Measurements from ENCODE around the gene LSM14A.
"Not testable (repeated sequence)": the region's sequence is repeated elsewhere in the genome, so short reads cannot be mapped to it uniquely, and the experiment has no call there.

The LSM14A gene

DNA sequence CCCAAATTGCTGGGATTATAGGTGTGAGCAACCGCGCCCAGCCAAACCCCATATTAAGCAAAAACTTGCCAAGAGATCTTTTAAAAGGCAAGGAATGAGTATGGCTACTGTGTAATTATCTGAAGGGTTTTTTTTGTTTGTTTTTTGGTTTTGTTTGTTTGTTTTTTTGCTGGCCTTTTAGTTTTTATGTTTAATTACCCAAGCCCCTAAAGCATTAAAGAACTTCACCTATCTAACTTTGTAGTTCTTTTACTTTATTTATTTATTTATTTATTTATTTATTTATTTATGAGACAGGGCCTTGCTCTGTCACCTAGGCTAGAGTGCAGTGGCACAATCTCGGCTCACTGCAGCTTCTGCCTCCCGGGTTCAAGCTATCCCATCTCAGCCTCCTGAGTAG lies 41.7 kb downstream of the LSM14A start:
- TF ChIP-seq, protein P1, sequence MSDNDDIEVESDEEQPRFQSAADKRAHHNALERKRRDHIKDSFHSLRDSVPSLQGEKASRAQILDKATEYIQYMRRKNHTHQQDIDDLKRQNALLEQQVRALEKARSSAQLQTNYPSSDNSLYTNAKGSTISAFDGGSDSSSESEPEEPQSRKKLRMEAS (IDR thresholded peaks at IDR 0.05; ENCODE audit: low read depth, low read length): no peak
- no peak for TF ChIP-seq POLR2A (IDR thresholded peaks at IDR 0.05; ENCODE audit: extremely low read depth, insufficient read length)
- TF ChIP-seq, protein P2, sequence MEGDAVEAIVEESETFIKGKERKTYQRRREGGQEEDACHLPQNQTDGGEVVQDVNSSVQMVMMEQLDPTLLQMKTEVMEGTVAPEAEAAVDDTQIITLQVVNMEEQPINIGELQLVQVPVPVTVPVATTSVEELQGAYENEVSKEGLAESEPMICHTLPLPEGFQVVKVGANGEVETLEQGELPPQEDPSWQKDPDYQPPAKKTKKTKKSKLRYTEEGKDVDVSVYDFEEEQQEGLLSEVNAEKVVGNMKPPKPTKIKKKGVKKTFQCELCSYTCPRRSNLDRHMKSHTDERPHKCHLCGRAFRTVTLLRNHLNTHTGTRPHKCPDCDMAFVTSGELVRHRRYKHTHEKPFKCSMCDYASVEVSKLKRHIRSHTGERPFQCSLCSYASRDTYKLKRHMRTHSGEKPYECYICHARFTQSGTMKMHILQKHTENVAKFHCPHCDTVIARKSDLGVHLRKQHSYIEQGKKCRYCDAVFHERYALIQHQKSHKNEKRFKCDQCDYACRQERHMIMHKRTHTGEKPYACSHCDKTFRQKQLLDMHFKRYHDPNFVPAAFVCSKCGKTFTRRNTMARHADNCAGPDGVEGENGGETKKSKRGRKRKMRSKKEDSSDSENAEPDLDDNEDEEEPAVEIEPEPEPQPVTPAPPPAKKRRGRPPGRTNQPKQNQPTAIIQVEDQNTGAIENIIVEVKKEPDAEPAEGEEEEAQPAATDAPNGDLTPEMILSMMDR (IDR thresholded peaks at IDR 0.05; ENCODE audit: low read depth, low read length): no peak
- TF ChIP-seq MYC (IDR thresholded peaks at IDR 0.05; ENCODE audit: low read depth, low read length): no peak

DNA sequence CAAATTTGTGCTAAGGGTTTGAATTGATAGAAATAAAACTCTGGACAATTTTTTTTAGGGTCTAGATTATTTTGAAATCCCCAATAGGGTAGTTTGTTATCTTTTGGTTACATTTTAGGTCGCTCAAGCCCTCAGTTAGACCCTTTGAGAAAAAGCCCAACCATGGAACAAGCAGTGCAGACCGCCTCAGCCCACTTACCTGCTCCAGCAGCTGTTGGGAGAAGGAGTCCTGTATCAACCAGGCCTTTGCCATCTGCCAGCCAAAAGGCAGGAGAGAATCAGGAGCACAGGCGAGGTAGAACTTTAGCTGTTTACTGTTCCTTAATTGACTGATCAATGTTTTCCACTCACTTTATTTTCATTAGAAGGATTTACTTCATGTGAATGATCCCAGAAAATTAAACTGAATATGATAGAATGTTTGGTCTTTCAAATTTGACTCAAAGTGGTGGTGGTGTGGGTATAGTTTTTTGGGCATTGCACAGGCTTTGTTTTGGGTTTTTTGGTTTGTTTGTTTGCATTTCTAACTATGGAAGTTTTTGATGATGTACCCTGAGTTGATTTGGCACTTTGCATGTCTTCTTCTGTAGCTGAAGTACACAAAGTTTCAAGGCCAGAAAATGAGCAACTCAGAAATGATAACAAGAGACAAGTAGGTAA lies 42.8 kb downstream of the LSM14A start:
- DNase-seq (ENCODE audit: low read depth): no peak
- H3K4me3 ChIP-seq (ENCODE audit: low read depth, low read length): no peak overlapping the region
- TF ChIP-seq, protein P2 (IDR thresholded peaks at IDR 0.05; ENCODE audit: low read depth, low read length): no peak
- TF ChIP-seq, protein P1 (IDR thresholded peaks at IDR 0.05; ENCODE audit: low read depth, low read length): no peak
- TF ChIP-seq MYC (IDR thresholded peaks at IDR 0.05; ENCODE audit: low read depth, low read length) (no peak), POLR2A (IDR thresholded peaks at IDR 0.05; ENCODE audit: extremely low read depth, insufficient read length) (no peak)

More for the DNA sequence above, 41.7 kb downstream of the LSM14A start:
- H3K4me3 ChIP-seq (ENCODE audit: low read depth, low read length): no peak overlapping the region
- no peak for DNase-seq (ENCODE audit: low read depth)

DNA sequence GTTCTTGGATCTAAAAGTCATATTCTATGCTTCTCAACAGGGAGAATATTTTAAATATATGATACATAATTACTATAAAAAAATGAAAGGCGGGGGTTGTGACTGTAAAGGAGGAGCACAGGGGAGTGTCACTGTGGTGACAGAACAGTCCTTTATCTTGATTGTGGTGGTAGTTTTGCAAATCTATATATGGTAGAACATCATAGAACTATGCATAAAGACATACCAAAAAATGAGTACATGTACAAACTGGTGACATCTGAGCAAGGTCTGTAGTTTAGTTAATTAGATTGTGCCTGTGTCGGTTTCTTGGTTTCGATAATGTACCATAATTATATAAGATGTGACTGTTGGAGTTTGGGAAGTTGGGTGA lies 43.3 kb downstream of the LSM14A start:
- H3K4me3 ChIP-seq (ENCODE audit: low read depth, low read length): no peak overlapping the region
- TF ChIP-seq, protein P1 (IDR thresholded peaks at IDR 0.05; ENCODE audit: low read depth, low read length): no peak
- TF ChIP-seq POLR2A (IDR thresholded peaks at IDR 0.05; ENCODE audit: extremely low read depth, insufficient read length) (no peak), MYC (IDR thresholded peaks at IDR 0.05; ENCODE audit: low read depth, low read length) (no peak)
- TF ChIP-seq, protein P2 (IDR thresholded peaks at IDR 0.05; ENCODE audit: low read depth, low read length): no peak
- DNase-seq (ENCODE audit: low read depth): no peak

DNA sequence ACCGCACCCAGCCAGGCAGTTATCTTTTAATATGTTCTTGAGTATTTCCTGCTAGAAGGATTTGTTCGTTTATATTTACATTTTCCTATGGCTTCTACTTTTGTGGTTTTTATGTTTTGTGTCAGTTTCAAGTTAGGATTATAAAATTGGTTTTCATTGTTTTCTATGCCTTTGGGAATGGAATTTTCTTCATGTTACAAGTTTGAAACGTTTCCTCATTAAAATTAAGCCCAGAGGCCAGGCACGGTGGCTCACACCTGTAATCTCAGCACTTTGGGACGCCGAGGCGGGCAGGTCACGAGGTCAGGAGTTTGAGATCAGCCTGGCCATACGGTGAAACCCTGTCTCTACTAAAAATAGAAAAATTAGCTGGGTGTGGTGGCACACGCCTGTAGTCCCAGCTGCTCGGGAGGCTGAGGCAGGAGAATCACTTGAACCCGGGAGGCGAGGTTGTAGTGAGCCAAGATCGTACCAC lies 44.5 kb downstream of the LSM14A start:
- H3K4me3 ChIP-seq (ENCODE audit: low read depth, low read length); DNase-seq (ENCODE audit: low read depth): not testable (repeated sequence)

DNA sequence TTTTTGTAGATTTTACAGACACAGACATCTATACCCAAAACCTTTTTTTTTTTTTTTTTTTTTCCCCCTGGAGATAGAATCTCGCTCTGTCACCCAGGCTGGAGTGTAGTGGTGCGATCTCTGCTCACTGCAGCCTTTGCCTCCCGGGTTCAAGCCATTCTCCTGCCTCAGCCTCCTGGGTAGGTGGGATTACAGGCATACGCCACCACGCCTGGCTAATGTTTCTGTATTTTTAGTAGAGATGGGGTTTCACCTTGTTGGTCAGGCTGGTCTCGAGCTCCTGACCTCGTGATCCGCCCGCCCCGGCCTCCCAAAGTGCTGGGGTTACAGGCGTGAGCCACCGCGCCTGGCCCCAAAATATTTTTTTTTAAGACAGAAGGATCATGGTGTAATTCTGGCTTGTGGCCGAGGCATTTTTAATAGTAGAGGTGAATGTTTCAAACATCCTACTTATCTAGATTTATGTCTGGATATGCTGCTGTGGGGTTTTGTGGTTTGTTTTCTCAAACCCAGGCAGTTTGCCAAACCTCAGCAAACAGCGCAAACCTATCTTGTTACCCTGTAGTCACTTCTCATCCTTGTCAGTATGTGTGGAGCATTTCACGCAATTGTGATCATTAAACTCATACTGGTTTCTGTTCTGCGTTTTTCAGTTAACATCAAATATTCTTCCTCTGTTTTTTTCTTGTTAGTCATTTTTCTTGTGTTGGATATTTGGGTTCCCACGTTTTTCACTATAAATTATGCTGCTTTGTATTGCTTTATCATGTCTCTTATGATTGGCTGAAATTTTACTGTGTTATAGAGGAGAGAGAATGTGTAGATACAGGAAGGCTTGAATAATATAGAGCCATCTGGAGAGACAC lies 45.9 kb downstream of the LSM14A start:
- TF ChIP-seq, protein P2 (IDR thresholded peaks at IDR 0.05; ENCODE audit: low read depth, low read length): no peak
- TF ChIP-seq POLR2A (IDR thresholded peaks at IDR 0.05; ENCODE audit: extremely low read depth, insufficient read length) (no peak), MYC (IDR thresholded peaks at IDR 0.05; ENCODE audit: low read depth, low read length) (no peak)
- TF ChIP-seq, protein P1 (IDR thresholded peaks at IDR 0.05; ENCODE audit: low read depth, low read length): no peak
- peak; percentile 55 for DNase-seq (ENCODE audit: low read depth)
- no peak overlapping the region for H3K4me3 ChIP-seq (ENCODE audit: low read depth, low read length)

DNA sequence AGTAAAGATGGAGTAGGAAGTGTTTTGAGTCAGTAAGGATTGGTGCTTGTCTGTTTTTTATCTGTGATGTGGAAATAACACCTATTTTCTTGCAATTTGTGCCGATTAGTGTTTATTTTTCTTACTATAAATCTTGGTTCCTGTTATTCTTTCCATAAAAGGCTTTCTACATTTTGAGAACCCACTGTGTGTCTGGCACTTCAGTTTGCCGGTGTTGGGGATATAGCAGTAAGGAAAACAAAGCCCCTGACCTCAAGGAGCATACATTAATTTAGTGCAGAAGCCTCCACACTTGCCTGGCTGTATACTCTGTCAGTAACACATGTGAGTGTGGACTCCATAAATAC lies 46.5 kb downstream of the LSM14A start:
- TF ChIP-seq, protein P2 (IDR thresholded peaks at IDR 0.05; ENCODE audit: low read depth, low read length): no peak
- TF ChIP-seq POLR2A (IDR thresholded peaks at IDR 0.05; ENCODE audit: extremely low read depth, insufficient read length): no peak
- TF ChIP-seq, protein P1 (IDR thresholded peaks at IDR 0.05; ENCODE audit: low read depth, low read length): no peak
- TF ChIP-seq MYC (IDR thresholded peaks at IDR 0.05; ENCODE audit: low read depth, low read length): no peak
- DNase-seq (ENCODE audit: low read depth): no peak
- H3K4me3 ChIP-seq (ENCODE audit: low read depth, low read length): no peak overlapping the region

All from NB4 (cell line).